ENCODE results near the gene KCNJ9.
"Not testable (repeated sequence)": the region's sequence is repeated elsewhere in the genome, so short reads cannot be mapped to it uniquely, and the experiment has no call there.

The KCNJ9 gene

GRCh38 chr1:160104486-160104885 lies 23.1 kb downstream of the KCNJ9 start:
- peak in 1 of 2 donors; percentile 22 for DNase-seq

GRCh38 chr1:160105155-160105554 lies 23.8 kb downstream of the KCNJ9 start:
- no peak for DNase-seq

GRCh38 chr1:160107512-160107911 lies 26.2 kb downstream of the KCNJ9 start:
- DNase-seq: no peak

GRCh38 chr1:160108888-160109662 lies 27.7 kb downstream of the KCNJ9 start:
- peak; percentile 34 for DNase-seq

GRCh38 chr1:160109686-160110085 lies 28.3 kb downstream of the KCNJ9 start:
- no peak for DNase-seq

- not testable (repeated sequence) for DNase-seq
Observed at GRCh38 chr1:160111462-160111861, 30.1 kb downstream of the KCNJ9 start.

GRCh38 chr1:160112357-160112756 lies 31.0 kb downstream of the KCNJ9 start:
- DNase-seq: no peak

- no peak for DNase-seq
Observed at GRCh38 chr1:160113407-160113806, 32.1 kb downstream of the KCNJ9 start.

- DNase-seq: no peak
Observed at GRCh38 chr1:160114085-160114484, 32.7 kb downstream of the KCNJ9 start.

- DNase-seq: no peak
Observed at GRCh38 chr1:160115545-160116282, 34.4 kb downstream of the KCNJ9 start, which contains the start of gene ATP1A2. Gene ATP1A2, plus strand, starts transcription at chr1:160115759. Its CDS starts 103 bp downstream, at chr1:160115862.

- DNase-seq: no peak
Observed at GRCh38 chr1:160116283-160117147, 35.2 kb downstream of the KCNJ9 start.

- no peak for DNase-seq
Observed at GRCh38 chr1:160117300-160117699, 36.0 kb downstream of the KCNJ9 start.

- DNase-seq: no peak
Observed at GRCh38 chr1:160117709-160118183, 36.4 kb downstream of the KCNJ9 start.

- DNase-seq: no peak
Observed at GRCh38 chr1:160118928-160119327, 37.6 kb downstream of the KCNJ9 start.

- no peak for DNase-seq
Observed at GRCh38 chr1:160120797-160121196, 39.5 kb downstream of the KCNJ9 start.

- no peak for DNase-seq
Observed at GRCh38 chr1:160121388-160121787, 40.0 kb downstream of the KCNJ9 start.

GRCh38 chr1:160122978-160123495 lies 41.7 kb downstream of the KCNJ9 start:
- DNase-seq: no peak

GRCh38 chr1:160123726-160124125 lies 42.4 kb downstream of the KCNJ9 start:
- no peak for DNase-seq

GRCh38 chr1:160124705-160125478 lies 43.6 kb downstream of the KCNJ9 start:
- DNase-seq: no peak

- no peak for DNase-seq
Observed at GRCh38 chr1:160125746-160126145, 44.4 kb downstream of the KCNJ9 start.

- not testable (repeated sequence) for DNase-seq
Observed at GRCh38 chr1:160126342-160126741, 45.0 kb downstream of the KCNJ9 start.

GRCh38 chr1:160127381-160127780 lies 46.0 kb downstream of the KCNJ9 start:
- no peak for DNase-seq

Data from CD4-positive, alpha-beta T cell treated with Interleukin-1 beta for 1 hour (primary cell).